Neuronal stem cell (in vitro differentiated cells): Measurements from ENCODE around the gene RBM19.

Source experiments
- DNase-seq: peaks from one replicate; pipeline ENCODE4 v3.0.0-alpha.2; 2013; ENCODE audit warnings: low spot score
- H2AFZ ChIP-seq: one replicate; pipeline ENCODE4 v1.6.1; 2013; ENCODE audit warnings: mild to moderate bottlenecking, low read length, inconsistent platforms
- H2AK5ac ChIP-seq: 2 replicates; pipeline ENCODE4 v1.6.1; 2013; ENCODE audit warnings: low read depth, mild to moderate bottlenecking, inconsistent platforms, low read length, moderate library complexity, mixed read lengths
- H2BK120ac ChIP-seq: 2 replicates; pipeline ENCODE4 v1.6.1; 2013; ENCODE audit warnings: low read depth, mild to moderate bottlenecking, inconsistent platforms, low read length, moderate library complexity, mixed read lengths
- H2BK12ac ChIP-seq: one replicate; pipeline ENCODE4 v1.6.1; 2013; ENCODE audit warnings: low read length, inconsistent platforms
- H2BK15ac ChIP-seq: 2 replicates; pipeline ENCODE4 v1.6.1; 2013; ENCODE audit warnings: mild to moderate bottlenecking, low read length, inconsistent platforms, mixed read lengths
- H2BK5ac ChIP-seq: one replicate; pipeline ENCODE4 v1.6.1; 2013; ENCODE audit warnings: inconsistent platforms, mild to moderate bottlenecking, low read length, moderate library complexity
- H3K14ac ChIP-seq: one replicate; pipeline ENCODE4 v1.6.1; 2013; ENCODE audit warnings: low read length, inconsistent platforms
- H3K18ac ChIP-seq: 2 replicates; pipeline ENCODE4 v1.6.1; 2013; ENCODE audit warnings: low read length, inconsistent platforms
- H3K23ac ChIP-seq: 2 replicates; pipeline ENCODE4 v1.6.1; 2013; ENCODE audit warnings: low read depth, mild to moderate bottlenecking, mixed read lengths, low read length, inconsistent platforms; ENCODE audit not compliant: poor library complexity
- H3K27ac ChIP-seq: replicated peaks from 3 replicates; pipeline ENCODE4 v1.5.1; 2013; ENCODE audit warnings: low read length, inconsistent platforms
- H3K27me3 ChIP-seq, 3 experiments: 2 replicates each; pipeline ENCODE4 v1.6.1; 2013; ENCODE audit warnings: low read length in 3 of 3, mild to moderate bottlenecking in 2 of 3, inconsistent platforms in 1 of 3, low read depth in 1 of 3, mixed read lengths in 1 of 3, moderate library complexity in 1 of 3; ENCODE audit not compliant: control insufficient read depth in 3 of 3, insufficient read depth in 3 of 3
- H3K36me3 ChIP-seq, 2 donors: replicated peaks in 1 of 2; 2 replicates each; pipeline ENCODE4 v1.6.1; 2013; ENCODE audit warnings: low read length in 2 of 2; ENCODE audit not compliant: control insufficient read depth in 2 of 2, insufficient read depth in 2 of 2
- H3K4ac ChIP-seq: 2 replicates; pipeline ENCODE4 v1.6.1; 2013; ENCODE audit warnings: inconsistent platforms, mild to moderate bottlenecking, low read length, moderate library complexity
- H3K4me1 ChIP-seq, 2 donors: 1 replicate in 1 of 2; 2 replicates in 1 of 2; pipeline ENCODE4 v1.6.1; 2013; ENCODE audit warnings: low read length in 2 of 2, low read depth in 1 of 2; ENCODE audit not compliant: control insufficient read depth in 2 of 2, insufficient read depth in 1 of 2
- H3K4me2 ChIP-seq: one replicate; pipeline ENCODE4 v1.6.1; 2013; ENCODE audit warnings: mild to moderate bottlenecking, low read length, inconsistent platforms; ENCODE audit not compliant: insufficient read depth, poor library complexity, severe bottlenecking
- H3K4me3 ChIP-seq, 2 donors: 2 replicates each; pipeline ENCODE4 v1.5.1; 2013; ENCODE audit warnings: low read length in 2 of 2, mild to moderate bottlenecking in 2 of 2, inconsistent platforms in 1 of 2, moderate library complexity in 1 of 2
- H3K79me1 ChIP-seq: one replicate; pipeline ENCODE4 v1.6.1; 2013; ENCODE audit warnings: low read depth, mild to moderate bottlenecking, inconsistent platforms, low read length, moderate library complexity
- H3K9ac ChIP-seq: one replicate; pipeline ENCODE4 v1.6.1; 2013; ENCODE audit warnings: mild to moderate bottlenecking, low read depth, low read length, inconsistent platforms; ENCODE audit not compliant: poor library complexity
- H3K9me3 ChIP-seq, 2 donors: replicated peaks in 1 of 2; 2 replicates each; pipeline versions ENCODE3 to v1.6.1; 2013; ENCODE audit warnings: low read length in 2 of 2, mild to moderate bottlenecking in 2 of 2, inconsistent platforms in 1 of 2, low read depth in 1 of 2, mixed read lengths in 1 of 2, moderate library complexity in 1 of 2; ENCODE audit not compliant: control insufficient read depth in 2 of 2, insufficient read depth in 1 of 2
- H4K8ac ChIP-seq: one replicate; pipeline ENCODE4 v1.6.1; 2013; ENCODE audit warnings: low read depth, mild to moderate bottlenecking, inconsistent platforms, low read length, moderate library complexity
- H4K91ac ChIP-seq: one replicate; pipeline ENCODE4 v1.6.1; 2013; ENCODE audit warnings: low read length, low read depth, mild to moderate bottlenecking, inconsistent platforms; ENCODE audit not compliant: poor library complexity
- WGBS, 2 donors: extraction: QIAGEN DNeasy Blood & Tissue Kit; methylation state at CpG; one replicate each; pipeline ENCODE4 v1.1.7; 2013; ENCODE audit warnings: missing lambda C conversion rate in 2 of 2, mixed read lengths in 1 of 2; ENCODE audit not compliant: insufficient read length in 2 of 2, insufficient replicate concordance in 1 of 2; ENCODE audit errors: extremely low coverage in 2 of 2; 5-methylcytosine and 5-hydroxymethylcytosine counted together

Gene RBM19

GRCh38 chr12:113846883-113847755, 119.0 kb downstream of the RBM19 start:
- H3K27me3 ChIP-seq, result no peaks in the 10 kb centered on the region
- peak overlapping the region; percentile 5 for H3K9ac ChIP-seq
- H3K9me3 ChIP-seq, result no peaks in the 10 kb centered on the region
- H2BK12ac ChIP-seq, result no peak overlapping the region
- WGBS, 2 donors, result no CpG with 5 or more reads among the region's 18 CpGs
- no peak overlapping the region for H3K14ac ChIP-seq
- H2AK5ac ChIP-seq, result no peak overlapping the region
- H2BK5ac ChIP-seq, result no peak overlapping the region
- H3K27ac ChIP-seq, result no peak overlapping the region
- no peak overlapping the region for H2BK120ac ChIP-seq
- no peak overlapping the region for H4K91ac ChIP-seq
- no peak overlapping the region for H3K4me3 ChIP-seq
- H3K36me3 ChIP-seq, result peaks cover 0 to 12% of the 10 kb centered on the region in 2 donors
- DNase-seq, result no peak
- H3K23ac ChIP-seq, result no peak overlapping the region
- H2BK15ac ChIP-seq, result no peak overlapping the region
- H3K4ac ChIP-seq, result no peak overlapping the region
- H3K18ac ChIP-seq, result peak overlapping the region; percentile 57
- no peak overlapping the region for H3K4me2 ChIP-seq
- H3K79me1 ChIP-seq, result no peaks in the 10 kb centered on the region
- H3K4me1 ChIP-seq, result peaks cover 0 to 2% of the 10 kb centered on the region in 2 donors
- H4K8ac ChIP-seq, result no peak overlapping the region
- H2AFZ ChIP-seq, result no peak overlapping the region

GRCh38 chr12:113845900-113846674, 120.0 kb downstream of the RBM19 start:
- Histone ChIP-seq H3K27ac (no peak overlapping the region), H3K9me3 (no peaks in the 10 kb centered on the region), H2BK5ac (no peak overlapping the region), H4K8ac (no peak overlapping the region), H2AFZ (no peak overlapping the region), H3K23ac (no peak overlapping the region), H3K4me1 (peaks cover 0 to 2% of the 10 kb centered on the region in 2 donors), H3K14ac (no peak overlapping the region), H3K4me3 (no peak overlapping the region), H3K79me1 (no peaks in the 10 kb centered on the region), H4K91ac (no peak overlapping the region), H2BK120ac (no peak overlapping the region), H3K27me3 (no peaks in the 10 kb centered on the region), H2BK15ac (no peak overlapping the region), H3K36me3 (peaks cover 0 to 12% of the 10 kb centered on the region in 2 donors), H3K4ac (no peak overlapping the region), H2AK5ac (no peak overlapping the region), H2BK12ac (no peak overlapping the region), H3K9ac (no peak overlapping the region), H3K18ac (no peak overlapping the region), H3K4me2 (no peak overlapping the region)
- no CpG with 5 or more reads among the region's 10 CpGs for WGBS, 2 donors
- DNase-seq, result no peak

- Histone ChIP-seq H3K27me3 (no peaks in the 10 kb centered on the region), H4K91ac (peak overlapping the region; percentile 17), H3K4me2 (no peak overlapping the region), H2BK5ac (no peak overlapping the region), H2BK15ac (peak overlapping the region; percentile 12), H3K4me1 (peaks cover 0 to 5% of the 10 kb centered on the region in 2 donors), H3K23ac (no peak overlapping the region), H3K18ac (no peak overlapping the region), H3K79me1 (no peaks in the 10 kb centered on the region), H2BK12ac (no peak overlapping the region), H2AFZ (no peak overlapping the region), H3K4me3 (no peak overlapping the region), H3K9me3 (no peaks in the 10 kb centered on the region), H3K4ac (no peak overlapping the region), H2BK120ac (no peak overlapping the region), H2AK5ac (peak overlapping the region; percentile 11), H4K8ac (no peak overlapping the region), H3K14ac (peak overlapping the region; percentile 77), H3K36me3 (peaks cover 0 to 12% of the 10 kb centered on the region in 2 donors), H3K9ac (peak overlapping the region; percentile 44), H3K27ac (no peak overlapping the region)
- DNase-seq, result no peak
- WGBS, 2 donors, result no CpG with 5 or more reads among the region's 31 CpGs
Measured at GRCh38 chr12:113844495-113845210, 121.5 kb downstream of the RBM19 start.
